Measurements from ENCODE around the gene LRRC8D. TPM values are rescaled to one million over a fixed set of nuclear protein-coding genes. Genes with fewer than 3 reads are reported as not detected.
A peak's percentile ranks its signal among the peaks of the same experiment; 100 is the strongest.

Gene LRRC8D
- total and polyA plus RNA-seq, 9 of the 15 experiments (the other 6 are each of a cell fraction or from before 2014, with no cell fraction given), result 3.4 to 53.9 (median 15.9) TPM

- TF ChIP-seq BCLAF1 (IDR thresholded peaks at IDR 0.05; ENCODE audit: borderline replicate concordance in 1 of 2, control insufficient read depth in 1 of 2, low read depth in 2 of 2, low read length in 1 of 2) (no peak), ARID1B (IDR thresholded peaks at IDR 0.05) (peak; percentile 61), CEBPB (tag; IDR thresholded peaks at IDR 0.05) (peak; percentile 94), RHOXF2B (CRISPR knock-in tag; conservative IDR thresholded peaks at IDR 0.05) (0 out of 2 replicates have a peak, but pooled peaks have one; percentile 39), HDAC3 (IDR thresholded peaks at IDR 0.05; ENCODE audit: borderline replicate concordance, partially characterized antibody) (no peak), ZNF583 (CRISPR knock-in tag; IDR thresholded peaks at IDR 0.05) (0 out of 2 replicates have a peak, but pooled peaks have one; percentile 12), DPF2 (IDR thresholded peaks at IDR 0.05) (peak; percentile 64), XRCC3 (IDR thresholded peaks at IDR 0.05) (no peak), TCF3 (CRISPR knock-in tag; IDR thresholded peaks at IDR 0.05) (peak; percentile 64), ARID3B (CRISPR knock-in tag; IDR thresholded peaks at IDR 0.05; ENCODE audit: borderline replicate concordance) (peak; percentile 27; the same call in 1 of the 2 replicates), MLX (CRISPR knock-in tag; conservative IDR thresholded peaks at IDR 0.05) (no peak), ZNF592 (IDR thresholded peaks at IDR 0.05) (peak; percentile 47; the same call in 1 of the 2 replicates), ZFP1 (CRISPR knock-in tag; IDR thresholded peaks at IDR 0.05) (0 out of 2 replicates have a peak, but pooled peaks have one; percentile 27), IRF9 (tag; IDR thresholded peaks at IDR 0.05) (0 out of 2 replicates have a peak, but pooled peaks have one; percentile 34)
Measured at GRCh38 chr1:89897347-89898133, 76.7 kb downstream of the LRRC8D start (continued).
